ENCODE measurements around the gene MCTS1. TPM values are rescaled to one million over a fixed set of nuclear protein-coding genes. Genes with fewer than 3 reads are reported as not detected.
"Not testable (repeated sequence)": the region's sequence is repeated elsewhere in the genome, so short reads cannot be mapped to it uniquely, and the experiment has no call there.

Gene MCTS1
- total RNA-seq, 1 donor from 2014 or later = 30.0 TPM

DNA sequence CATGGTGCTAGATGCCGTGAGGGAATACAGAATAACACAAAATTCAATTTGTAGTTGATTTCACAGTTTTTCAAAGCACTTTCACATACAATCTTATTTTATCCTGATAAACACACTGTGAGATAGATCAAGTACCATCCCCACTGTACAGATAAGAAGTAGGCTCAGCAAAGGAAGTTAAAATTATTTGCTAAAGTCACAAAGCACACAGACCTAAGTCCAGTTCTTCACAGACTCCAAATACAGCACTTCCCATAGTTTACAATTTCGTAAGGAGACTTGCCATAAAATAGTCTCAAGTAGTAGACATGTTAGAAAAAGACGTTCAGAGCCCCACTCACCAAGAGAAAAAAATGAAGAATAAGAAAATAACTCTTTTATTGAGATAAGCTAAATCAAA is 35.3 kb upstream of the MCTS1 start:
- DNase-seq (no peak), ATAC-seq (no peak)

GRCh38 chrX:120570011-120570600 is 33.8 kb upstream of the MCTS1 start:
- intact Hi-C loops (cut with DNase I) = no loop called here
- no peak overlapping the region for H3K27ac ChIP-seq
- no peak for DNase-seq
- no peaks in the 10 kb centered on the region for H3K9me3 ChIP-seq
- H3K4me1 ChIP-seq = no peaks in the 10 kb centered on the region
- ATAC-seq = no peak
- no peaks in the 10 kb centered on the region for H3K36me3 ChIP-seq
- no peak for TF ChIP-seq CTCF (IDR thresholded peaks at IDR 0.05)
- H3K4me3 ChIP-seq = no peak overlapping the region
- no peaks in the 10 kb centered on the region for H3K27me3 ChIP-seq (ENCODE audit: low read depth)

More for the DNA sequence above, 35.3 kb upstream of the MCTS1 start:
- no peak for TF ChIP-seq CTCF (IDR thresholded peaks at IDR 0.05)
- Histone ChIP-seq H3K4me1 (no peaks in the 10 kb centered on the region), H3K27me3 (ENCODE audit: low read depth) (no peaks in the 10 kb centered on the region), H3K9me3 (no peaks in the 10 kb centered on the region), H3K4me3 (no peak overlapping the region), H3K36me3 (no peaks in the 10 kb centered on the region), H3K27ac (no peak overlapping the region)
- intact Hi-C loops (cut with DNase I) = no loop called here

DNA sequence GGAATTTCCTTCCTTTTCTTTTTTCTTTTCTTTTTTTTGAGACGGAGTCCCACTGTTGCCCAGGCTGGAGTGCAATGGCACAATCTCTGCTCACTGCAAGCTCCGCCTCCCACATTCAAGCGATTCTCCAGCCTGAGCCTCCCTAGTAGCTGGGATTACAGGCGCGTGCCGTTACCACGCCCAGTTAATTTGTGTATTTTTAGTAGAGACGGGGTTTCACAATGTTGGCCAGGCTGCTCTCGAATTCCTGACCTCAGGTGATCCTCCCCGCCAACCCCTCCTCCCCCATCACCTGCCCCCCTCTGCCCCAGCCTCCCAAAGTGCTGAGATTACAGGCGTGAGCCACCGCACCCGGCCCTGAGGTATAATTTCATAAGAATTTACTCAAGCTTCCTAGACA is 30.1 kb upstream of the MCTS1 start:
- DNase-seq; H3K27me3 ChIP-seq (ENCODE audit: low read depth); H3K4me3 ChIP-seq; H3K27ac ChIP-seq; H3K4me1 ChIP-seq; ATAC-seq; intact Hi-C loops (cut with DNase I); H3K36me3 ChIP-seq; H3K9me3 ChIP-seq: not testable (repeated sequence)

GRCh38 chrX:120575379-120576114 is 28.4 kb upstream of the MCTS1 start:
- Histone ChIP-seq H3K27me3 (ENCODE audit: low read depth) (no peaks in the 10 kb centered on the region), H3K4me1 (no peaks in the 10 kb centered on the region), H3K27ac (no peak overlapping the region), H3K36me3 (no peaks in the 10 kb centered on the region), H3K9me3 (no peaks in the 10 kb centered on the region), H3K4me3 (no peak overlapping the region)
- TF ChIP-seq CTCF (IDR thresholded peaks at IDR 0.05) = no peak
- ATAC-seq (no peak), DNase-seq (no peak)
- intact Hi-C loops (cut with DNase I) = no loop called here

- Histone ChIP-seq H3K27ac (no peak overlapping the region), H3K36me3 (no peaks in the 10 kb centered on the region), H3K27me3 (ENCODE audit: low read depth) (no peaks in the 10 kb centered on the region), H3K4me3 (no peak overlapping the region), H3K9me3 (no peaks in the 10 kb centered on the region), H3K4me1 (no peaks in the 10 kb centered on the region)
- TF ChIP-seq CTCF (IDR thresholded peaks at IDR 0.05) = no peak
- intact Hi-C loops (cut with DNase I) = no loop called here
- DNase-seq = no peak
- ATAC-seq = no peak
Observed at GRCh38 chrX:120585702-120586101, 18.2 kb upstream of the MCTS1 start.

DNA sequence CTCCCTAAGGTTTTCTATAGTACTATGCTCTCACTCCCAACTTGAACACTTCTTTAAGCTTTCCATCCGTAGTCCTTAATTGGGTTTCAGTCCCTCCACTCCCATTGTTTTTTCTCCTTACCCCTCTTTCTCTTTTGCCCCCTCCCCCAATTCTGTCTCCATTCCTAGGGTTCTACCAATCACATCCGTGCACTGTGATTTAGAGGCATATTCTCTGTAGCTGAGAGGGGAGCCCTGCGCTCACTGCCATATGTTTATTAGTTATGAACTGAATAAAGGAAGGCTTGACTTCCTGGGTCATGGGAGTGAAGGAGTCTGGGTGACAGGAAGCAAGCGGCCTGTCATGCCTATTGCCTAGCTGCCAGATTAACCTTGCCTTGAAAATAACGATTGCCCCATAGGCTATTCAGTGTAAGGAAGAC is 471 bp downstream of the MCTS1 start:
- H3K27ac ChIP-seq = peak overlapping the region; percentile 81
- ATAC-seq (peak; percentile 83 to 84), DNase-seq (no peak)
- no peak for TF ChIP-seq CTCF (IDR thresholded peaks at IDR 0.05)
- no peaks in the 10 kb centered on the region for H3K9me3 ChIP-seq
- peaks cover 9% of the 10 kb centered on the region for H3K4me1 ChIP-seq
- H3K36me3 ChIP-seq = peaks cover 15% of the 10 kb centered on the region
- no peaks in the 10 kb centered on the region for H3K27me3 ChIP-seq (ENCODE audit: low read depth)
- H3K4me3 ChIP-seq = peak overlapping the region; percentile 69
- intact Hi-C loops (cut with DNase I) = no loop called here
